ENCODE data around the gene ERCC4. TPM values are rescaled to one million over a fixed set of nuclear protein-coding genes. Genes with fewer than 3 reads are reported as not detected.

Gene ERCC4
- total RNA-seq, 1 donor from 2014 or later = 16.4 TPM

GRCh38 chr16:13931845-13932244 is 11.9 kb downstream of the ERCC4 start:
- H3K4me1 Mint-ChIP-seq = peaks cover 16% of the 10 kb centered on the region
- H3K36me3 Mint-ChIP-seq = peaks cover 38% of the 10 kb centered on the region
- DNase-seq (ENCODE audit: low spot score in 2 of 2, unreplicated experiment in 2 of 2) = no peak
- no peaks in the 10 kb centered on the region for H3K27me3 Mint-ChIP-seq (ENCODE audit: low read depth)
- H3K27ac Mint-ChIP-seq = no peak overlapping the region
- peaks cover 6% of the 10 kb centered on the region for H3K9me3 Mint-ChIP-seq
- no peak for TF ChIP-seq CTCF (IDR thresholded peaks at IDR 0.05; ENCODE audit: unreplicated experiment)
- no peak overlapping the region for H3K4me3 Mint-ChIP-seq

GRCh38 chr16:13935408-13935807 is 15.5 kb downstream of the ERCC4 start:
- peaks cover 6% of the 10 kb centered on the region for H3K9me3 Mint-ChIP-seq

GRCh38 chr16:13936155-13936554 is 16.2 kb downstream of the ERCC4 start:
- Mint-ChIP-seq H3K9me3 (peaks cover 6% of the 10 kb centered on the region), H3K36me3 (peaks cover 52% of the 10 kb centered on the region), H3K4me1 (peaks cover 17% of the 10 kb centered on the region), H3K27ac (peak overlapping the region; percentile 68), H3K4me3 (no peak overlapping the region), H3K27me3 (ENCODE audit: low read depth) (no peaks in the 10 kb centered on the region)
- DNase-seq (ENCODE audit: low spot score in 2 of 2, unreplicated experiment in 2 of 2) = no peak
- no peak for TF ChIP-seq CTCF (IDR thresholded peaks at IDR 0.05; ENCODE audit: unreplicated experiment)

More at GRCh38 chr16:13935408-13935807, 15.5 kb downstream of the ERCC4 start:
- peaks cover 12% of the 10 kb centered on the region for H3K4me1 Mint-ChIP-seq
- H3K4me3 Mint-ChIP-seq = no peak overlapping the region
- H3K36me3 Mint-ChIP-seq = peaks cover 55% of the 10 kb centered on the region
- no peak overlapping the region for H3K27ac Mint-ChIP-seq
- DNase-seq (ENCODE audit: low spot score in 2 of 2, unreplicated experiment in 2 of 2) = no peak
- peak; percentile 67 for TF ChIP-seq CTCF (IDR thresholded peaks at IDR 0.05; ENCODE audit: unreplicated experiment)
- H3K27me3 Mint-ChIP-seq (ENCODE audit: low read depth) = no peaks in the 10 kb centered on the region

GRCh38 chr16:13936596-13937081 is 16.7 kb downstream of the ERCC4 start:
- H3K4me1 Mint-ChIP-seq = peaks cover 17% of the 10 kb centered on the region
- H3K27ac Mint-ChIP-seq = peak overlapping the region; percentile 68
- no peaks in the 10 kb centered on the region for H3K27me3 Mint-ChIP-seq (ENCODE audit: low read depth)
- TF ChIP-seq CTCF (IDR thresholded peaks at IDR 0.05; ENCODE audit: unreplicated experiment) = no peak
- no peak overlapping the region for H3K4me3 Mint-ChIP-seq
- H3K36me3 Mint-ChIP-seq = peaks cover 51% of the 10 kb centered on the region
- DNase-seq (ENCODE audit: low spot score in 2 of 2, unreplicated experiment in 2 of 2) = no peak
- peaks cover 6% of the 10 kb centered on the region for H3K9me3 Mint-ChIP-seq

- peak overlapping the region; percentile 66 for H3K27ac Mint-ChIP-seq
- H3K27me3 Mint-ChIP-seq (ENCODE audit: low read depth) = no peaks in the 10 kb centered on the region
- TF ChIP-seq CTCF (IDR thresholded peaks at IDR 0.05; ENCODE audit: unreplicated experiment) = no peak
- H3K4me1 Mint-ChIP-seq = peaks cover 17% of the 10 kb centered on the region
- peaks cover 47% of the 10 kb centered on the region for H3K36me3 Mint-ChIP-seq
- DNase-seq (ENCODE audit: low spot score in 2 of 2, unreplicated experiment in 2 of 2) = no peak
- peaks cover 6% of the 10 kb centered on the region for H3K9me3 Mint-ChIP-seq
- H3K4me3 Mint-ChIP-seq = no peak overlapping the region
These were observed 17.5 kb downstream of the ERCC4 start for GRCh38 chr16:13937411-13937810.

GRCh38 chr16:13938480-13938879 is 18.5 kb downstream of the ERCC4 start:
- no peak overlapping the region for H3K27ac Mint-ChIP-seq
- peaks cover 49% of the 10 kb centered on the region for H3K36me3 Mint-ChIP-seq
- no peak overlapping the region for H3K4me3 Mint-ChIP-seq
- H3K4me1 Mint-ChIP-seq = peaks cover 17% of the 10 kb centered on the region
- H3K27me3 Mint-ChIP-seq (ENCODE audit: low read depth) = no peaks in the 10 kb centered on the region
- no peak for TF ChIP-seq CTCF (IDR thresholded peaks at IDR 0.05; ENCODE audit: unreplicated experiment)
- peaks cover 6% of the 10 kb centered on the region for H3K9me3 Mint-ChIP-seq
- no peak for DNase-seq (ENCODE audit: low spot score in 2 of 2, unreplicated experiment in 2 of 2)

All from mesothelial cell of epicardium (in vitro differentiated cells).